D721Med (cell line): ENCODE results near the gene IQSEC3.
"Not testable (repeated sequence)": the region's sequence is repeated elsewhere in the genome, so short reads cannot be mapped to it uniquely, and the experiment has no call there.

Experiments
- DNase-seq: peaks from one replicate; pipeline ENCODE4 v3.0.0; 2011; ENCODE audit warnings: low spot score; ENCODE audit not compliant: insufficient read length
- FAIRE-seq: peaks from 2 replicates; lab custom pipeline; 2011; peaks lifted over from hg19 to GRCh38; lab: Jason Lieb, UNC
- TF ChIP-seq, protein P1 (sequence below): IDR thresholded peaks from 2 replicates; pipeline ENCODE4 v1.5.1; 2012; ENCODE audit warnings: mild to moderate bottlenecking, control low read depth; ENCODE audit not compliant: insufficient read depth; ENCODE audit errors: missing control alignments

IQSEC3 gene

GRCh38 chr12:182381-182892 is 115.9 kb downstream of the IQSEC3 start:
- DNase-seq: no peak
- TF ChIP-seq, protein P1, sequence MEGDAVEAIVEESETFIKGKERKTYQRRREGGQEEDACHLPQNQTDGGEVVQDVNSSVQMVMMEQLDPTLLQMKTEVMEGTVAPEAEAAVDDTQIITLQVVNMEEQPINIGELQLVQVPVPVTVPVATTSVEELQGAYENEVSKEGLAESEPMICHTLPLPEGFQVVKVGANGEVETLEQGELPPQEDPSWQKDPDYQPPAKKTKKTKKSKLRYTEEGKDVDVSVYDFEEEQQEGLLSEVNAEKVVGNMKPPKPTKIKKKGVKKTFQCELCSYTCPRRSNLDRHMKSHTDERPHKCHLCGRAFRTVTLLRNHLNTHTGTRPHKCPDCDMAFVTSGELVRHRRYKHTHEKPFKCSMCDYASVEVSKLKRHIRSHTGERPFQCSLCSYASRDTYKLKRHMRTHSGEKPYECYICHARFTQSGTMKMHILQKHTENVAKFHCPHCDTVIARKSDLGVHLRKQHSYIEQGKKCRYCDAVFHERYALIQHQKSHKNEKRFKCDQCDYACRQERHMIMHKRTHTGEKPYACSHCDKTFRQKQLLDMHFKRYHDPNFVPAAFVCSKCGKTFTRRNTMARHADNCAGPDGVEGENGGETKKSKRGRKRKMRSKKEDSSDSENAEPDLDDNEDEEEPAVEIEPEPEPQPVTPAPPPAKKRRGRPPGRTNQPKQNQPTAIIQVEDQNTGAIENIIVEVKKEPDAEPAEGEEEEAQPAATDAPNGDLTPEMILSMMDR: no peak
- no peak for FAIRE-seq

DNA sequence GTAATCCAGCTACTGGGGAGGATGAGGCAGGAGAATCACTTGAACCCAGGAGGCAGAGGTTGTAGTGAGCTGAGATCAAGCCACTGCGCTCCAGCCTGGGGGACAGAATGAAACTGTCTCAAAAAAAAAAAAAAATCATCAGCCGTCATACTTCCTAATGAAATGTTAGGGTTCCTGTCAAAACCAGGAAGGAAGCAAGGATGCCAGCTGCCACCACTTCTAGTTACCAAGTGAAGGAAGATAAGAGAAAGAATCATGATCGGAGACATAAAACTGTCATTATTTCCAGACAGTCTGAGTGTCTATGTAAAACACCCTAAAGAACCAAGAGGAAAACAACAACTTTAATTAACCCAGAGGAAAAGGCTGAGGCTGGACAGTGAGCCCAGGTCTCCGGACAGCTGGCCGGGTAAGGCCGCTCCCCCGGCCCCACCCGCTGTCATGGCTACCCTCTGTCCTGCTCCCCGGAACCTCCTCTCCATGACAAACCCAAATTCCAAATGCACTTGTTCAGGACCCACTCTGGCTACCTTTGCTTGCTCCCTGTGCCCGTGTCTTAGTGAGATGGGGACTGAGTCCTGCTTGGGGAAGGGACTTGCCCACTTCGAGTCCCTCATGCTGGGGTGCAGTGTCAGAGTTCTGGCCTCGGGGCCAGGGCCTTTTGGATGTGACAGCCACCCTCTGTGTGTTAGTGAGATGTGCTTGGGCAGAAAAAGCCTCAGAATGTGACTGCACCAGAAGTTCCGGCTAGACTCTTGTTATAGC is 118.4 kb downstream of the IQSEC3 start:
- TF ChIP-seq, protein P1: no peak
- DNase-seq (no peak), FAIRE-seq (no peak)

DNA sequence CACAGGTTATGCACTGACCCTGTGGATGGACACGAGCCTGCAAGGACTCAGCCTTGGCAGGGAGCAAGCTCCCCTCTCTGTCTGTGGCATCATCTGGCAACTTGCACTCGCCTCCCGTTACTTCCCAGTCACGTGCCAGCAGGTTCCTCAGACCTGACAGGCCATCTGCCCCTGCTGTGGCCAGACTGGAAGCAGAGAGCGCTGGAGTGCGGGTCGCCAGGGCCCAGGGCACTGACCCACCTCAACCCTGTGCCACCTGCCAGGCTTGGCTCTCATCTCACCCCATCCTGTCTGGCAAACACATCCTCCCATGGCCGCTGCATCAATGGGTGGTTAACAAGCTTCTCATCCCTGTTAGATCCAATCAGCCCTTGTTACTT is 119.0 kb downstream of the IQSEC3 start:
- TF ChIP-seq, protein P1: no peak
- no peak for FAIRE-seq
- DNase-seq: no peak

DNA sequence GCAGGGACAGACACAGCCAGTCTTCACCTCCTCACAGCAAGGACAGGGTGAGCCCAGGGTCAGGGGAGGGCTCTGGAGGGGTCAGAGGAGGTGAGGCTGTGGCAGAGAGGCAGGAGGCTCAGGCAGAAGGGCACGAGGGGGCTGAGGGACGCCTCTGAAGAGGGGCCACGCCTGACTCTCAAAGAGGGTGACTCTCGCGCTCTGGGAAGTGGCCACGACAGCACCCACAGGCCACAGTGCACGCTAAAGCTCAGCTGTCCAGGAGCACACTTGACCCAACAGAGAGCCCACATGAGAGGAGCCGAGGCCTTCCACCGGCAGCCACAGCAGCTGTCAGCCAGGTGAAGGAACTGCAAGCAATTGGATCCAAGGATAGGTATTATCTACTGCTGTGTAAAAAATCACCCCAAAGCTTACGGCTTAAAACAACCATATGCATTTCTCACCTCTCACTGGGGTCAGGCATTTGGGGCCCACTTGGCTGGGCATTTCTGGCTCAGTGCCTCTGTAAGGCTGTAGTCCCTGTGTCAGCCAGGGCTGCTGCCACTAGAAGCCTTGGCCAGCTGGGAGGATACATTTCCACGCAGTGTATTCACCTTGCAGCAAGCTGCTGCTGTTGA is 119.5 kb downstream of the IQSEC3 start:
- TF ChIP-seq, protein P1: no peak
- FAIRE-seq (no peak), DNase-seq (no peak)

DNA sequence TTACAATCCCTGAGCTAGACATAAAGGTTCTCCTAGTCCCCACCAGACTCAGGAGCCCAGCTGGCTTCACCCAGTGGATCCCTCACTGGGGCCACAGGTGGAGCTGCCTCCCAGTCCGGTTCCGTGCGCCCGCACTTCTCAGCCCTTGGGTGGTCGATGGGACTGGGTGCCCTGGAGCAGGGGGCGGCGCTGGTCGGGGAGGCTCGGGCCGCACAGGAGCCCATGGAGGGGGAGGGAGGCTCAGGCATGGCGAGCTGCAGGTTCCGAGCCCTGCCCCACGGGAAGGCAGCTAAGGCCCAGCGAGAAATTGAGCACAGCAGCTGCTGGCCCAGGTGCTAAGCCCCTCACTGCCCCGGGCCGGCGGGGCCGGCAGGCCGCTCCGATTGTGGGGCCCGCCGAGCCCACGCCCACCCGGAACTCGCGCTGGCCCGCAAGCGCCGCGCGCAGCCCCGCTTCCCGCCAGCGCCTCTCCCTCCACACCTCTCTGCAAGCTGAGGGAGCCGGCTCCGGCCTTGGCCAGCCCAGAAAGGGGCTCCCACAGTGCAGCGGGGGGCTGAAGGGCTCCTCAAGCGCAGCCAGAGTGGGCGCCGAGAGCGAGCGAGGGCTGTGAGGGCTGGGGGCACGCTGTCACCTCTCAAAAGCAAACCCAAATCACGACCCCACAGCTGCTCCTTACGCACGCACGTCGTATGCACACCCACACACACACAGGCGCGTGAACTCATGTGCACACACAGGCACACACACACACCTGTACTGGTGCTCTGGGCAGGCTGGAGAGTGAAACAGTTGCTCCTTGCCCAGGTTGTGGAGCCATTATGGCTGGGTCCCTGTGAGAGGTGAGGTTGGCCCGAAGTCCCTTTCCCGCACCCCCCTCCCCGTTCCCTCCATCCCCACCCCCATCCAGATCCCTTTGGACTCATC is 121.7 kb downstream of the IQSEC3 start:
- FAIRE-seq, DNase-seq: not testable (repeated sequence)

GRCh38 chr12:188910-189621 is 122.5 kb downstream of the IQSEC3 start:
- DNase-seq (peak; percentile 73), FAIRE-seq (no peak)
- TF ChIP-seq, protein P1: peak; percentile 53

DNA sequence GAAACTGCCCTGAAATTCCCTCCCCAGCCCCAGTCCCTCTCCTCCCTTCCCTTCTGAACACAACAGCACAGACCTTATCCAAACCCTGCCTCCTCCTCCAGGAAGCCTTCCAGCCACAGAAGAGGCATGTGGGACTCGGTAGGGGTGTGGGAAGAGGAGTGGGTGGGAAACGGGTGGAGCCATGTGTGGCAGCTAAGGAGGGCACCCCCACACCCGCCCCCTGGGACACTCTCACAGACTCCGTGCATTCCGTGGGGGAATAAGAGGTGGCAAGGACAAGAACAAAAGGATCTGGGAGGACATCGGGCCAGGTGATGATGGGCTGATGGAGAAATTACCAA is 123.0 kb downstream of the IQSEC3 start:
- TF ChIP-seq, protein P1: no peak
- FAIRE-seq (no peak), DNase-seq (no peak)
